Measurements from ENCODE around the gene SETD7. TPM values are rescaled to one million over a fixed set of nuclear protein-coding genes. Genes with fewer than 3 reads are reported as not detected.

The SETD7 gene
- polyA plus RNA-seq, 1 donor from 2014 or later: 12.0 TPM

DNA sequence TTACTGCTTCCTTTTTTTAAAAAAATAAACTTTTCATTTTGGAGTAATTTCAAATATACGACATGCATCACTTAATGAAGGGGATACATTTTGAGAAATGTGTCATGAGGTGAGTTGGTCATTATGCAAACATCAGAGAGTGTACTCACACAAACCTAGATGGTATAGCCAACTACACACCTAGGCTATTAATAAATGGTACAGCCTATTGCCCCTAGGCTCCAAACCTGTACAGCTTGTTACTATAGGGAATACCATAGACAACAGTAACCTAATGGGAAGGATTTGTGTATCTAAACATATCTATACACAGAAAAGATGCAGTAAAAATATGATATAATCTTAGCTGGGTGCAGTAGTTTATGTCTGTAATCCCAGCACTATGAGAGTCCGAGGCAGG, 29.1 kb downstream of the SETD7 start:
- H3K27me3 ChIP-seq (ENCODE audit: insufficient read depth, low read depth, low read length): no peaks in the 10 kb centered on the region
- H3K36me3 ChIP-seq (ENCODE audit: insufficient read depth, low read length): peaks cover 20% of the 10 kb centered on the region
- no peaks in the 10 kb centered on the region for H3K9me3 ChIP-seq (ENCODE audit: low read length)
- no peaks in the 10 kb centered on the region for H4K20me1 ChIP-seq (ENCODE audit: insufficient read depth)
- no peak overlapping the region for H3K27ac ChIP-seq (ENCODE audit: low read length)
- no peak overlapping the region for H3K4me3 ChIP-seq (ENCODE audit: low read length)
- no peak overlapping the region for H3K4me2 ChIP-seq (ENCODE audit: low read length)
- no peak for TF ChIP-seq EZH2 (IDR thresholded peaks at IDR 0.05; ENCODE audit: borderline replicate concordance, insufficient read depth, low read length, poor library complexity, severe bottlenecking)
- TF ChIP-seq, protein P1, sequence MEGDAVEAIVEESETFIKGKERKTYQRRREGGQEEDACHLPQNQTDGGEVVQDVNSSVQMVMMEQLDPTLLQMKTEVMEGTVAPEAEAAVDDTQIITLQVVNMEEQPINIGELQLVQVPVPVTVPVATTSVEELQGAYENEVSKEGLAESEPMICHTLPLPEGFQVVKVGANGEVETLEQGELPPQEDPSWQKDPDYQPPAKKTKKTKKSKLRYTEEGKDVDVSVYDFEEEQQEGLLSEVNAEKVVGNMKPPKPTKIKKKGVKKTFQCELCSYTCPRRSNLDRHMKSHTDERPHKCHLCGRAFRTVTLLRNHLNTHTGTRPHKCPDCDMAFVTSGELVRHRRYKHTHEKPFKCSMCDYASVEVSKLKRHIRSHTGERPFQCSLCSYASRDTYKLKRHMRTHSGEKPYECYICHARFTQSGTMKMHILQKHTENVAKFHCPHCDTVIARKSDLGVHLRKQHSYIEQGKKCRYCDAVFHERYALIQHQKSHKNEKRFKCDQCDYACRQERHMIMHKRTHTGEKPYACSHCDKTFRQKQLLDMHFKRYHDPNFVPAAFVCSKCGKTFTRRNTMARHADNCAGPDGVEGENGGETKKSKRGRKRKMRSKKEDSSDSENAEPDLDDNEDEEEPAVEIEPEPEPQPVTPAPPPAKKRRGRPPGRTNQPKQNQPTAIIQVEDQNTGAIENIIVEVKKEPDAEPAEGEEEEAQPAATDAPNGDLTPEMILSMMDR (IDR thresholded peaks at IDR 0.05; ENCODE audit: poor library complexity, severe bottlenecking): no peak
- TF ChIP-seq, protein P2, sequence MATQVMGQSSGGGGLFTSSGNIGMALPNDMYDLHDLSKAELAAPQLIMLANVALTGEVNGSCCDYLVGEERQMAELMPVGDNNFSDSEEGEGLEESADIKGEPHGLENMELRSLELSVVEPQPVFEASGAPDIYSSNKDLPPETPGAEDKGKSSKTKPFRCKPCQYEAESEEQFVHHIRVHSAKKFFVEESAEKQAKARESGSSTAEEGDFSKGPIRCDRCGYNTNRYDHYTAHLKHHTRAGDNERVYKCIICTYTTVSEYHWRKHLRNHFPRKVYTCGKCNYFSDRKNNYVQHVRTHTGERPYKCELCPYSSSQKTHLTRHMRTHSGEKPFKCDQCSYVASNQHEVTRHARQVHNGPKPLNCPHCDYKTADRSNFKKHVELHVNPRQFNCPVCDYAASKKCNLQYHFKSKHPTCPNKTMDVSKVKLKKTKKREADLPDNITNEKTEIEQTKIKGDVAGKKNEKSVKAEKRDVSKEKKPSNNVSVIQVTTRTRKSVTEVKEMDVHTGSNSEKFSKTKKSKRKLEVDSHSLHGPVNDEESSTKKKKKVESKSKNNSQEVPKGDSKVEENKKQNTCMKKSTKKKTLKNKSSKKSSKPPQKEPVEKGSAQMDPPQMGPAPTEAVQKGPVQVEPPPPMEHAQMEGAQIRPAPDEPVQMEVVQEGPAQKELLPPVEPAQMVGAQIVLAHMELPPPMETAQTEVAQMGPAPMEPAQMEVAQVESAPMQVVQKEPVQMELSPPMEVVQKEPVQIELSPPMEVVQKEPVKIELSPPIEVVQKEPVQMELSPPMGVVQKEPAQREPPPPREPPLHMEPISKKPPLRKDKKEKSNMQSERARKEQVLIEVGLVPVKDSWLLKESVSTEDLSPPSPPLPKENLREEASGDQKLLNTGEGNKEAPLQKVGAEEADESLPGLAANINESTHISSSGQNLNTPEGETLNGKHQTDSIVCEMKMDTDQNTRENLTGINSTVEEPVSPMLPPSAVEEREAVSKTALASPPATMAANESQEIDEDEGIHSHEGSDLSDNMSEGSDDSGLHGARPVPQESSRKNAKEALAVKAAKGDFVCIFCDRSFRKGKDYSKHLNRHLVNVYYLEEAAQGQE (IDR thresholded peaks at IDR 0.05; ENCODE audit: borderline replicate concordance): no peak
- no peak for TF ChIP-seq RAD21 (conservative IDR thresholded peaks at IDR 0.05)
- no peak for TF ChIP-seq EP300 (conservative IDR thresholded peaks at IDR 0.05; ENCODE audit: poor library complexity, severe bottlenecking)
- no peak for TF ChIP-seq POLR2AphosphoS5 (IDR thresholded peaks at IDR 0.05)
- TF ChIP-seq SMC3 (conservative IDR thresholded peaks at IDR 0.05; ENCODE audit: poor library complexity): no peak
- no peak for TF ChIP-seq MXI1 (conservative IDR thresholded peaks at IDR 0.05; ENCODE audit: poor library complexity, severe bottlenecking)
- TF ChIP-seq TAF1 (IDR thresholded peaks at IDR 0.05; ENCODE audit: low read depth): no peak
- H3K9ac ChIP-seq (ENCODE audit: low read length): no peak overlapping the region
- H2AFZ ChIP-seq (ENCODE audit: low read depth, low read length): no peak overlapping the region
- H3F3A ChIP-seq (ENCODE audit: insufficient read depth, low read length, poor library complexity, severe bottlenecking): no peaks in the 10 kb centered on the region
- H3K9me2 ChIP-seq (ENCODE audit: insufficient read depth, low read length): no peaks in the 10 kb centered on the region
- no peaks in the 10 kb centered on the region for H3K79me2 ChIP-seq (replicated peaks; ENCODE audit: insufficient read depth, low read length)

DNA sequence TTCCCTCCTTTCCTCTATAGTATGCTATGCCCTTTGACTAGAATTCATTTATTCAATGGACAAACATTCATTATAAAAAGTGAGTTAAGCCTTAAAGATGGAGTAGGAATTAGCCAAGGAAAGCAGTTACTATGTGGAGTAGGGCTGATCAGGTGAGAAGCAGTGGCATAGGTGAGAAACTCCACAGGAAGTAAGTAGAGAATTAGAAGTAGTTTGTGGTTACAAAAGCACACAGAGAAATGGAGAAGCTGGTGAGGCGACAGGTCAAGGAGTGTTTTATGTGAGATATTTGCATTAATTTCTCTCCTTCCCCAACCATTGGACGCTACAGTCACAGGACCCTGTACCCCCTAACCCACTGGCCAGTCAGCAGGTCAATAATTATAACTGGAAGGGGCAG, 30.6 kb downstream of the SETD7 start:
- peaks cover 20% of the 10 kb centered on the region for H3K36me3 ChIP-seq (ENCODE audit: insufficient read depth, low read length)
- no peaks in the 10 kb centered on the region for H4K20me1 ChIP-seq (ENCODE audit: insufficient read depth)
- no peak overlapping the region for H3K4me2 ChIP-seq (ENCODE audit: low read length)
- H3K27me3 ChIP-seq (ENCODE audit: insufficient read depth, low read depth, low read length): no peaks in the 10 kb centered on the region
- no peak overlapping the region for H3K4me3 ChIP-seq (ENCODE audit: low read length)
- no peaks in the 10 kb centered on the region for H3F3A ChIP-seq (ENCODE audit: insufficient read depth, low read length, poor library complexity, severe bottlenecking)
- no peak overlapping the region for H3K27ac ChIP-seq (ENCODE audit: low read length)
- TF ChIP-seq EP300 (conservative IDR thresholded peaks at IDR 0.05; ENCODE audit: poor library complexity, severe bottlenecking) (no peak), RAD21 (conservative IDR thresholded peaks at IDR 0.05) (no peak), POLR2AphosphoS5 (IDR thresholded peaks at IDR 0.05) (no peak), EZH2 (IDR thresholded peaks at IDR 0.05; ENCODE audit: borderline replicate concordance, insufficient read depth, low read length, poor library complexity, severe bottlenecking) (no peak), SMC3 (conservative IDR thresholded peaks at IDR 0.05; ENCODE audit: poor library complexity) (no peak), TAF1 (IDR thresholded peaks at IDR 0.05; ENCODE audit: low read depth) (no peak), MXI1 (conservative IDR thresholded peaks at IDR 0.05; ENCODE audit: poor library complexity, severe bottlenecking) (no peak)
- TF ChIP-seq, protein P1 (IDR thresholded peaks at IDR 0.05; ENCODE audit: poor library complexity, severe bottlenecking): no peak
- TF ChIP-seq, protein P2 (IDR thresholded peaks at IDR 0.05; ENCODE audit: borderline replicate concordance): no peak
- H3K9ac ChIP-seq (ENCODE audit: low read length): no peak overlapping the region
- H3K9me2 ChIP-seq (ENCODE audit: insufficient read depth, low read length): no peaks in the 10 kb centered on the region
- no peaks in the 10 kb centered on the region for H3K9me3 ChIP-seq (ENCODE audit: low read length)
- no peaks in the 10 kb centered on the region for H3K79me2 ChIP-seq (replicated peaks; ENCODE audit: insufficient read depth, low read length)
- no peak overlapping the region for H2AFZ ChIP-seq (ENCODE audit: low read depth, low read length)
